RWPE1 (cell line): ENCODE measurements around the gene PAK4.
"Not testable (repeated sequence)": the region's sequence is repeated elsewhere in the genome, so short reads cannot be mapped to it uniquely, and the experiment has no call there.

ENCODE experiments used
- CTCF ChIA-PET: fragments of 350-600 bp; sonication (Branson Sonifier 250); formaldehyde crosslinking; extraction: SDS; loops from one replicate; lab custom pipeline; 2021; lab: Yijun Ruan, JAX
- POLR2A ChIA-PET: fragments of 400-600 bp; formaldehyde crosslinking; extraction: SDS; loops from one replicate; lab custom pipeline; 2020; ENCODE audit warnings: antibody characterized with exemption; ENCODE audit not compliant: low non-redundant PET; lab: Yijun Ruan, JAX
- DNase-seq: peaks from one replicate; pipeline ENCODE4 v3.0.0; 2012; ENCODE audit warnings: low spot score
- H3K27ac ChIP-seq: fragments of 450-650 bp; 2 replicates; pipeline ENCODE4 v1.5.1; 2017
- CTCF ChIP-seq: fragments of 450-650 bp; conservative IDR thresholded peaks from 2 replicates; pipeline ENCODE4 v1.5.1; 2017; ENCODE audit warnings: low read depth, mild to moderate bottlenecking

PAK4 gene

DNA sequence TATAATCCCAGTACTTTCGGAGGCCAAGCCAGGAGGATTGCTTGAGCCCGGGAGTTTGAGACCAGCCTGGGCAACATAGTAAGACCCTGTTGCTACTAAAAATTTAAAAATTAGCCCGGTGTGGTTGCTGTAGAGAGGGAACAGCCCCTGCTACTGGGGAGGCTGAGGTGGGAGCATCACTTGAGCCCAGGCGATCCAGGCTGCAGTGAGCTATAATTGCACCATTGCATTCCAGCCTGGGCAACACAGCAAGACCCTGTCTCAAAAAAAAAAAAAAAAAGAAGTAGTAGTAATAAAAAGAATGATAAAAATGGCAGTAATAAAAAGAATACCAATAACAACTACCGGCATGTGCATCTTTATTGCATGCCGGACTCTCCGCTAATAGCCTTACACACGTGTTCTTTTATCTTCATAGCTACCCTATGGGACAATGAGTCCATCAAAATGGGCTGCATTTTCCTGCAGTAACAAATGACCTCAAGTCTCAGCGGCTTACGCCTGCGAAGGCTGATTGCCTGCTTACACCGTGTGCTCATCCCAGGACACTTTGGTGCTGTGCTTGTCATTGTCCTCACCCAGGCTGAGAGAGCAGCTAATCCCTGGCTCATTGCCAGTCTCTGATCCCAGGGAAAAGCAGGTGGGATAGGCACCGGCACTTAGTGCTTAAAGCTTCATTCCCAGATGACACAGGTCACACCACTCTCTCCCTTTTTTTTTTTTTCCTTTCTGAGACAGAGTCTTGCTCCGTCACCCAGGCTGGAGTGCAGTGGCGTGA lies 92.8 kb downstream of the PAK4 start:
- ChIA-PET CTCF (interaction anchor here (0.5 to 0.7 kb wide), 2 partner anchors 14 to 64 kb away, joined by 3 read pairs; no protein-coding TSS in a partner anchor), POLR2A (no interaction called here)
- H3K27ac ChIP-seq, result no peak overlapping the region
- DNase-seq, result no peak
- TF ChIP-seq CTCF, result no peak

DNA sequence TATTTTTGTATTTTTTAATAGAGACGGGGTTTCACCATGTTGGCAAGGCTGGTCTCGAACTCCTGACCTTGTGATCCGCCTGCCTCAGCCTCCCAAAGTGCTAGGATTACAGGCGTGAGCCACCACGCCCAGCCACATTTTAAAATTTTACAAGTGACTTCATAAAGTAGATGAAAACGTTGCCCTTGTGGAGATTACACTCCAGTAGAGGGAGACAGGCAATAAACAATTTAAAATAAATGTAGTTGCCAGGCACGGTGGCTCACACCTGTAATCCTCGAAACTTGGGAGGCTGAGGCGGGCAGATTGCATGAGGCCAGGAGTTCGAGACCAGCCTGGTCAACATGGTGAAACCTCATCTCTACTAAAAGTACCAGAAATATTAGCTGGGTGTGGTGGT lies 93.5 kb downstream of the PAK4 start:
- CTCF ChIA-PET, result not testable (repeated sequence)

GRCh38 chr19:39223703-39224279 lies 98.2 kb downstream of the PAK4 start:
- peak; percentile 45 for DNase-seq
- H3K27ac ChIP-seq, result no peak overlapping the region
- CTCF ChIA-PET, result no interaction called here
- TF ChIP-seq CTCF, result no peak
- POLR2A ChIA-PET, result no interaction called here

More for the DNA sequence above, 93.5 kb downstream of the PAK4 start:
- H3K27ac ChIP-seq, DNase-seq, POLR2A ChIA-PET: not testable (repeated sequence)

DNA sequence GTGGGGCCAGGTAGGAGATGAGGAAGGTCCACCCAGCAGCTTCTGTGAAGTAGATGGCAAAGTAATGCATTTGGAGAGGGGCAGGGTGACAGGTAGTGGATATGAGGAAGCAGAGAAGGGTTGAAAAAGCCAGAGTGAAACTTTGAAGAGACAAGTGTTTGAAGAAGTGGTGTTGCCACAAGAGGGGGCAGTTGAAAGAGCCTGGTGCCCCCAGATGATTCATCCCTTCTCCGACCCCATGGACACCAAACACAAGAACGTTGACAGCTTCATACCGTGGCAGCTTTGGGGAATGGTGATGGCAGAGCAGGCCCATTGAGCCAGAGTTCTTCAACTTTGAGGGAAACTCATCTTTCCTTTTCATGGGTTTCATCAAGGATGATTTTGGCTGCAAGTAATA lies 99.3 kb downstream of the PAK4 start:
- CTCF ChIA-PET, result interaction anchor here (0.7 kb wide), 1 partner anchor 279 kb away, joined by 3 read pairs; no protein-coding TSS in a partner anchor
- POLR2A ChIA-PET, result no interaction called here
- no peak for DNase-seq
- H3K27ac ChIP-seq, result no peak overlapping the region
- no peak for TF ChIP-seq CTCF
